GM18520 (cell line): ENCODE measurements around the gene ANAPC2.
A peak's percentile ranks its signal among the peaks of the same experiment; 100 is the strongest.

Source experiments
- ATAC-seq: cut with Tn5 transposase; IDR thresholded peaks from one replicate; pipeline ENCODE4 v1.9.1; 2021; ENCODE audit not compliant: unreplicated experiment

The ANAPC2 gene

GRCh38 chr9:137227054-137227852 is 38.9 kb upstream of the ANAPC2 start, which contains the start of gene RNF224:
Gene RNF224, plus strand, starts transcription at chr9:137227502. Its CDS starts 834 bp downstream, at chr9:137228336.
- no peak for ATAC-seq

- ATAC-seq, result no peak
These were observed 38.1 kb upstream of the ANAPC2 start for GRCh38 chr9:137226338-137227053.

- no peak for ATAC-seq
These were observed 37.5 kb upstream of the ANAPC2 start for GRCh38 chr9:137225699-137226331.

DNA sequence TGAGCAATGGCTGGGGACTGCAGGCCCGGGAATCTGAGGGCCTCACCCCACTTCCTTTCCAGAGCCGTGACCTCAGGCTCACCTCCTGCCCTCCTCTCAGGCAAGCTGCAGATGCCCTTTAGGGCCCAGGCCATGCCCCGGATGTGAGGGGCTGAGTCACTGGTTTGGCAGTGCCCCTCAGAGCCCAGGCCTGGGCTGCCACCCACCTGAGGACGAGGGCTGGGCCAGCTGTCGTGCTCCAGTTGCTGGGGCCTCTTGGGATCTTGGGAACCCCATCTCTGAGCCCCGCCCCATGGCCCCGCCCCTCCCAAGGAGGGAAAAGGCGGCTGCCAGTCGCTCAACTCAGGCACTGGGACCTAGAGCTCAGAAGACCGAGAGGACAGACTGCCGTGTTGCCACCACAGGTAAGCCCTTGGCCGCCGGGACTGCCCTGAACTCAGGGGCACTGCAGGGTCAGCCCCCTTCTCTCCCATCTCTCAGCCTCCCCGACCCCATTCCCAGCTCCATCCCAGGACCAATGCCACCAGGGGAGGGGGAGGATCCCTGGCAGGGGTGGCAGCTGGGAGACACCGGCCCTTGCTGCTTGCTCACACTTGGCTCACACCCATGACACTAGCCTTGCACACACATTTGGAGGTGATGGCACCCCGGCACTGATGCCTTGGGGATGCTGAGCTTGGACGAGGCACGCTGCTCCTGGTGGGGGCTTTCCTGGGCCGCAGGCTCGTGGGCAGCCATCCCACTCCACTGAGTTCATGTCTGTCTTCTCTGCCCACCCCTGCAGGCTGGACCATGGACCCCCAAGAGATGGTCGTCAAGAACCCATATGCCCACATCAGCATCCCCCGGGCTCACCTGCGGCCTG is 36.7 kb upstream of the ANAPC2 start, which contains the start of gene CYSRT1:
Gene CYSRT1, plus strand, starts transcription at position 345 of the 865 bp plus-strand sequence. Its CDS starts 448 bp downstream, at position 793.
- ATAC-seq, result no peak

GRCh38 chr9:137223078-137223970 is 35.0 kb upstream of the ANAPC2 start:
- ATAC-seq, result peak; percentile 75

GRCh38 chr9:137222190-137223077 is 34.1 kb upstream of the ANAPC2 start, which contains the start of gene RNF208:
Gene RNF208, minus strand, starts transcription at chr9:137222240. Its CDS starts 1,028 bp downstream, at chr9:137221212.
- ATAC-seq, result no peak

GRCh38 chr9:137221506-137222111 is 33.2 kb upstream of the ANAPC2 start:
- no peak for ATAC-seq

DNA sequence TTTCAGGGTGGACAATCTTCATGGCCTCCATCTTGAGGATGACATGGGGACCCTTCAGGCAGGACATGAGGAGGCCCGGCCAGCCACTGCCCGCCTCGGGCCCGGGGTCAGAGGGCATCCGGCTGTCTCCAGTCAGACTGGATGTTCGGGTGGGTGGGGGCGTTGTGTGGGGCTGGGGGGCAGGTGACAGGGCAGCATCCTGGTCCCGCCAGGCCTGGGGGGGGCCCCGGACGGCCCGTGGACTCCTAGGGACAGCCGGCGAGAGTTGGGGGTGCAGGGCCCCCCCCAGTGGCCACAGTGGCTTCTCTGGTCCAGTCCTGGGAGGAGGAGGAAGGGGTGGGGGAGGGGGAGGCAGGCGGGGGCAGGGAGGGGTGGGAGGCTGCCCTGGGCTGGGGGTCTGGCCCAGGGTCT is 32.7 kb upstream of the ANAPC2 start:
- ATAC-seq, result no peak

- ATAC-seq, result no peak
These were observed 32.1 kb upstream of the ANAPC2 start for GRCh38 chr9:137220317-137221094.

DNA sequence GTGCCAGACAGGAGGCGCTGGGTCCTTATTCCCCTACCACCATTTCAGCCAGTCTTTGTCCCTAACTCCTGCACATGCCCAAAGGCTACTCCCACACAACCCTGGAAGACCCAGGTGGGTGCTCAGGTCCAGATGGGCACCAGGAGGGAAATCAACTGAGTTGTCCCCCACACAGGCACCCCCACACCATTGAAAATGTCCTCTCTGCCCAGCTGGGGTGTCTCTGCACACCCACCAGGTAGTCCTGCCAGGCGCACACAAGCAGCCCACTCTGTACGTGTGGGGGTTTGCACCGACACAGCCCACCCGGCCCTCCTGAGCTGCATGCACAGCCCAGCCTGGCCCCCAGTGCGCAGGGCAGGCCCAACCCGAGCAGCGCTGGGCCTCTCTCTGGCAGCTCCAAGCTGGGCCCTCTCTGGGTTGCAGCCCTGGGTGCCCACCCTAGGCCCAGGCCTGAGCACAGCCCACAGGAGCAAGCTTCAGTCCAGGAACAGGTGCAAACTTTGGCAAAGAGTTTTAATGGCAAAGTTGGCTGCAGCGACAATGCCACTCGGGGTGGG is 31.5 kb upstream of the ANAPC2 start:
- no peak for ATAC-seq

DNA sequence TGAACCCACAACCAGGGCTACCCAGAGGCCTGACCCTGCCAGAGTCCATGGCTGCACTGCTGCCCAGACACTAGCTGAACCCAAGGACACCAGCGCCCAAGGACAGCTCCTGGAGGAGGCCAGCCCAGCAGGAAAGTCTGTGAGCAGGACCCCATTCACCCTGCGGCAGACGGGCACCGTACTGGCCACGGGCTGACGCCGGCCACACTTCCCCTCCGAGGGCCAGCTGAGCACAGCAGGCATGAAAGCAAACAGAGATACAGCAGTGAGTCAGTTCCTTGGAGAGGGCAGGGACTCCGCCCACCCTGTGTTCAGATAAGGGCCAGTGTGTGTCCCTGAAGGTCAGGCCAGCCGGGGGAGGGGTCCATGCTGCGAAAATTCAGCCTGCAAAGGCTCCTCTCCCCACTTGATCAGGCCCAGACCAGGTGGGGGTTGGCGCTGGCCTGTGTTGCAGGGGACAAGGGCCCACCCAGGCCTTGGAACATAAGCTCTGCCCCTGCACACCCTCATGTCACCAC is 30.5 kb upstream of the ANAPC2 start:
- ATAC-seq, result no peak

DNA sequence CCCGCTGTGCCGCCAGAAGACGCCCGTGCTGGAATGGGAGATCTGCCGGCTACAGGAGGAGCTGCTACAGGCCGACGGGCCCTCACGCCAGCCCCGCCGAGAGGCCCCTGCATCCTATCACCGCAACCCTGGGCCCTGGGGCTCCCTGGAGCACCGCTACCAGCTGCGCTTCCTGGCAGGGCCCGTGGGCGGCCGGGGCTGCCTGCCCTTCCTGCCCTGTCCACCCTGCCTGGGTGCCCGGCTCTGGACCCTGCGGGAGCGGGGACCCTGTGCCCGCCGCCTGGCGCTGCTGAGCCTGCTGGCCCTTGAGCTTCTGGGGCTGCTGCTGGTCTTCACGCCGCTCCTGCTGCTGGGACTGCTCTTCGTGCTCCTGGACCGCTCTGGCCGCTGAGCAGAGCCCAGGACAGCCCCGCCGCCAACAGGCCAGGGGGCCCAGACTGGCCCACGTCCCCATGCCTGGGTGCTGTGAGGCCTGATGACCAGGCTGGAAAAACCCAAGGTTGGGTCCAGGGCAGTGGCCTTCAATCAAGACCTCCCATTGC is 29.9 kb upstream of the ANAPC2 start:
- no peak for ATAC-seq

- ATAC-seq, result no peak
These were observed 29.2 kb upstream of the ANAPC2 start for GRCh38 chr9:137217276-137218211.

GRCh38 chr9:137216188-137216965 is 28.0 kb upstream of the ANAPC2 start:
- no peak for ATAC-seq
